GM21619 (cell line): ENCODE results near the gene FOXO3.
"Not testable (repeated sequence)": the region's sequence is repeated elsewhere in the genome, so short reads cannot be mapped to it uniquely, and the experiment has no call there.

Source experiments
- ATAC-seq: cut with Tn5 transposase; IDR thresholded peaks from one replicate; pipeline ENCODE4 v1.9.1; 2021; ENCODE audit not compliant: unreplicated experiment

Gene FOXO3

GRCh38 chr6:108655806-108656651 lies 95.3 kb downstream of the FOXO3 start:
- no peak for ATAC-seq

- ATAC-seq, result no peak
These were observed 96.1 kb downstream of the FOXO3 start for GRCh38 chr6:108656836-108657235.

- ATAC-seq, result no peak
These were observed 97.5 kb downstream of the FOXO3 start for GRCh38 chr6:108658174-108658573.

- ATAC-seq, result not testable (repeated sequence)
These were observed 98.1 kb downstream of the FOXO3 start for GRCh38 chr6:108658785-108659184.

GRCh38 chr6:108660251-108660650 lies 99.5 kb downstream of the FOXO3 start:
- ATAC-seq, result no peak

GRCh38 chr6:108661430-108661829 lies 100.7 kb downstream of the FOXO3 start:
- no peak for ATAC-seq

- ATAC-seq, result no peak
These were observed 101.3 kb downstream of the FOXO3 start for GRCh38 chr6:108661982-108662381.

- ATAC-seq, result no peak
These were observed 102.0 kb downstream of the FOXO3 start for GRCh38 chr6:108662702-108663101.

- not testable (repeated sequence) for ATAC-seq
These were observed 102.9 kb downstream of the FOXO3 start for GRCh38 chr6:108663494-108664064.

GRCh38 chr6:108665495-108666196 lies 104.9 kb downstream of the FOXO3 start:
- ATAC-seq, result no peak

- ATAC-seq, result no peak
These were observed 106.0 kb downstream of the FOXO3 start for GRCh38 chr6:108666656-108667260.

- no peak for ATAC-seq
These were observed 107.3 kb downstream of the FOXO3 start for GRCh38 chr6:108667993-108668392.

GRCh38 chr6:108669673-108670072 lies 109.0 kb downstream of the FOXO3 start:
- no peak for ATAC-seq

GRCh38 chr6:108671175-108671574 lies 110.5 kb downstream of the FOXO3 start:
- no peak for ATAC-seq

GRCh38 chr6:108671790-108672189 lies 111.1 kb downstream of the FOXO3 start:
- no peak for ATAC-seq

- no peak for ATAC-seq
These were observed 111.9 kb downstream of the FOXO3 start for GRCh38 chr6:108672641-108673040.

- ATAC-seq, result no peak
These were observed 112.4 kb downstream of the FOXO3 start for GRCh38 chr6:108673153-108673552.

- no peak for ATAC-seq
These were observed 112.9 kb downstream of the FOXO3 start for GRCh38 chr6:108673602-108674001.

GRCh38 chr6:108675226-108676200 lies 114.8 kb downstream of the FOXO3 start:
- no peak for ATAC-seq

GRCh38 chr6:108676555-108676954 lies 115.8 kb downstream of the FOXO3 start:
- ATAC-seq, result no peak
